ENCODE data around the gene MBNL1.
"Not testable (repeated sequence)": the region's sequence is repeated elsewhere in the genome, so short reads cannot be mapped to it uniquely, and the experiment has no call there.

Gene MBNL1

DNA sequence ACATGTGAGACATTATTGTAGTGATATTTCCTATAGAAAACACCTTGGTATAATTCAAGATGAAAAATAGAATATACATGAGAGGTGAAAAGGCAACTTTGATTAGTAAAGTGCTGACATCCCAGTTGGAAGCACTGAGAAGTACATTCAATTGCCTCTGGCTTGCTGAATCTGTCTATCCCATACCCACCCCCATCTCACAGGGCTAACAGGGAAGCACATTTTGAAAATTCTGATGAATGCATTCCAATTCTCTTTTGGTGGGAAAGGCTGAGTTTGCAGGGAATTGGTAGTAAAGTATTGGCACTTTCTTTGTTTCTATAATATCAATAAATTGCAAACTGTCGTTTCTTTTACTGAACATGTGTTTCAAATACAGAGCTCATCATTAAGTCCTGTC, 122.9 kb downstream of the MBNL1 start:
- H3K27me3 ChIP-seq (ENCODE audit: insufficient read depth, low read depth, severe bottlenecking) = no peaks in the 10 kb centered on the region
- H3K9me3 ChIP-seq (ENCODE audit: severe bottlenecking) = no peaks in the 10 kb centered on the region
- no peaks in the 10 kb centered on the region for H3K36me3 ChIP-seq
- H3K4me3 ChIP-seq (ENCODE audit: low read depth, low read length) = no peak overlapping the region
- no peak overlapping the region for H3K27ac ChIP-seq
- no peak for DNase-seq
- TF ChIP-seq, protein P1, sequence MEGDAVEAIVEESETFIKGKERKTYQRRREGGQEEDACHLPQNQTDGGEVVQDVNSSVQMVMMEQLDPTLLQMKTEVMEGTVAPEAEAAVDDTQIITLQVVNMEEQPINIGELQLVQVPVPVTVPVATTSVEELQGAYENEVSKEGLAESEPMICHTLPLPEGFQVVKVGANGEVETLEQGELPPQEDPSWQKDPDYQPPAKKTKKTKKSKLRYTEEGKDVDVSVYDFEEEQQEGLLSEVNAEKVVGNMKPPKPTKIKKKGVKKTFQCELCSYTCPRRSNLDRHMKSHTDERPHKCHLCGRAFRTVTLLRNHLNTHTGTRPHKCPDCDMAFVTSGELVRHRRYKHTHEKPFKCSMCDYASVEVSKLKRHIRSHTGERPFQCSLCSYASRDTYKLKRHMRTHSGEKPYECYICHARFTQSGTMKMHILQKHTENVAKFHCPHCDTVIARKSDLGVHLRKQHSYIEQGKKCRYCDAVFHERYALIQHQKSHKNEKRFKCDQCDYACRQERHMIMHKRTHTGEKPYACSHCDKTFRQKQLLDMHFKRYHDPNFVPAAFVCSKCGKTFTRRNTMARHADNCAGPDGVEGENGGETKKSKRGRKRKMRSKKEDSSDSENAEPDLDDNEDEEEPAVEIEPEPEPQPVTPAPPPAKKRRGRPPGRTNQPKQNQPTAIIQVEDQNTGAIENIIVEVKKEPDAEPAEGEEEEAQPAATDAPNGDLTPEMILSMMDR (IDR thresholded peaks at IDR 0.05; ENCODE audit: low read depth, low read length) = no peak

DNA sequence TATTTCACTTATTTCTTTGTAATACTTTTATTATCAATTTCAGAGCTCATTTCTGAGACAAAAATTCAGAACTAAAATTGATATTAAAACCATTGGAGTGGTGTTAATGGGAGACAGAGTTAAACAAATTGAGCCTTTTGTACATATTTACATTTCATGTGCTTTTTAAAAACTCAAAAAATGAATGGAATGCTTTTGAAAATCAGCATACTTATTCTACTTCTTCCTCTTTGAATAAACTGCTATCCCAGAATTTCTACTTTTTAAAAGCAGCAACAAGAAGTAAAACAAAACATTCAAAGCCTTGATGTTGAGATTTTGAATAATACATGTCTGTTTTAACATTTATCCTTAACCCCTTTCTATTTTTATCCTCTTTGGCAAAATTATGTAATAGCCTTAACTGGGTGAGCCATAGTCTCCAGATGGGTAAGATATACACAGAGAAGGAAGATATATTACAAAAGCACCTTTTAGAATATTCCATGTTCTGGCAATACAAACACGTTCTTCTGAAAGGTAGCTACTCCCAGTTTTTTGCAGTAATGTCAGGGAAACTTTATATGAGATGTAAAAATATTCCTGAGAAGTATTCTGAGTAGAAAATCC, 123.6 kb downstream of the MBNL1 start:
- DNase-seq = no peak
- no peaks in the 10 kb centered on the region for H3K36me3 ChIP-seq
- TF ChIP-seq, protein P1 (IDR thresholded peaks at IDR 0.05; ENCODE audit: low read depth, low read length) = no peak
- H3K4me3 ChIP-seq (ENCODE audit: low read depth, low read length) = no peak overlapping the region
- no peaks in the 10 kb centered on the region for H3K27me3 ChIP-seq (ENCODE audit: insufficient read depth, low read depth, severe bottlenecking)
- no peak overlapping the region for H3K27ac ChIP-seq
- no peaks in the 10 kb centered on the region for H3K9me3 ChIP-seq (ENCODE audit: severe bottlenecking)

DNA sequence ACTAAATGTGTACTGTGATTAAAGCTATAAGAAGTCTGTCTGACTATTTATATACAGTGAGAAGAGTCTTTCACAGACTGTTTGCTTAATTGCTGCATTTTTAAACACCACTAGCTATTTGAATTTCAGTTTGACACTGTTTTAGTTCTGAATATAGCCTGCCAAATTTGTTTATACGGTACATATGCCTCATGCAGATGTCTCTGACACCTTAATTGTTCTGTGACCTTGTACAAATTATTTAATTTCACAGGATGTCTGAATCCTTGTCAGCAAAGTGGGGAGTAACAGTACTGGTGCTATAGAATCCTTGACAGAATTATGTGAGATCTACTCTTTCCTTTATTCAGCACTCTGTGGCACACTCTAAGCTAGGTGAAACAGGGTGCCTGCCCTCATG, 125.5 kb downstream of the MBNL1 start:
- H3K27me3 ChIP-seq (ENCODE audit: insufficient read depth, low read depth, severe bottlenecking) = no peaks in the 10 kb centered on the region
- no peak for DNase-seq
- H3K9me3 ChIP-seq (ENCODE audit: severe bottlenecking) = no peaks in the 10 kb centered on the region
- no peak overlapping the region for H3K4me3 ChIP-seq (ENCODE audit: low read depth, low read length)
- TF ChIP-seq, protein P1 (IDR thresholded peaks at IDR 0.05; ENCODE audit: low read depth, low read length) = no peak
- H3K27ac ChIP-seq = no peak overlapping the region
- no peaks in the 10 kb centered on the region for H3K36me3 ChIP-seq

DNA sequence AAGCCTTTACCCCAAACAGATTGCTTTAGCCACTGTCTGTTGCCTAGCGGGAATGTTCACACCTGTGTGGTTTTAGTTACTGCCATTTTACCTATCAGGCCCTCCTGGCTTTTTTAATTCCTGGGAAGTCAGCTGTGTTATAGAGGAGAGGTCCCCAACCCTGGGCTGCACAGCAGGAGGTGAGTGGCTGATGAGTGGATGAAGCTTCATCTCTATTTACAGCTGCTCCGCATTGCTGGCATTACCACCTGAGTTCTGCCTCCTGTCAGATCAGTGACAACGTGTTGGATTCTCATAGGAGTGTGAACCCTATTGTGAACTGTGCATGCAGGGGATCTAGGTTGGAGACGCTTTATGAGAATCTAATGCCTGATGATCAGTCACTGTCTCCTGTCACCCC, 127.0 kb downstream of the MBNL1 start:
- Histone ChIP-seq H3K27me3 (ENCODE audit: insufficient read depth, low read depth, severe bottlenecking) (no peaks in the 10 kb centered on the region), H3K9me3 (ENCODE audit: severe bottlenecking) (no peaks in the 10 kb centered on the region), H3K4me3 (ENCODE audit: low read depth, low read length) (no peak overlapping the region), H3K27ac (no peak overlapping the region), H3K36me3 (no peaks in the 10 kb centered on the region)
- TF ChIP-seq, protein P1 (IDR thresholded peaks at IDR 0.05; ENCODE audit: low read depth, low read length) = no peak
- no peak for DNase-seq

DNA sequence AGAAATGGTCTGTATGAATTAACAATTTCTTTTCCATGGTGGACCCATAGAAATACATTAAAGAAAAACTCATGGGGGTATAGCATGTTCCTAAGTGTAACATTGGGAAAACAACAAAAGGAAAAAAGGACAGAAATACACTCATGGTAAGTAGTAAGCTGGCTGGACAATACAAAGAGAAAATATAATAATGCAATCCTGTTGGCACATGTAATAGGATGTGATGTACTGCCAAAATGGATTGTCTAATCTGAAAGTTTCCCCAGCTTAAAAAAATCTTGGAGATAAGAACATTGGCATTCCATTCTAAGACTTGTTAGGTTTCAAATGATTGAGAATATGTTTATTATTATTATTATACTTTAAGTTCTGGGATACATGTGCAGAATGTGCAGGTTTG, 128.1 kb downstream of the MBNL1 start:
- Histone ChIP-seq H3K36me3 (no peaks in the 10 kb centered on the region), H3K27me3 (ENCODE audit: insufficient read depth, low read depth, severe bottlenecking) (no peaks in the 10 kb centered on the region), H3K9me3 (ENCODE audit: severe bottlenecking) (no peaks in the 10 kb centered on the region), H3K4me3 (ENCODE audit: low read depth, low read length) (no peak overlapping the region), H3K27ac (no peak overlapping the region)
- DNase-seq = no peak
- TF ChIP-seq, protein P1 (IDR thresholded peaks at IDR 0.05; ENCODE audit: low read depth, low read length) = no peak

DNA sequence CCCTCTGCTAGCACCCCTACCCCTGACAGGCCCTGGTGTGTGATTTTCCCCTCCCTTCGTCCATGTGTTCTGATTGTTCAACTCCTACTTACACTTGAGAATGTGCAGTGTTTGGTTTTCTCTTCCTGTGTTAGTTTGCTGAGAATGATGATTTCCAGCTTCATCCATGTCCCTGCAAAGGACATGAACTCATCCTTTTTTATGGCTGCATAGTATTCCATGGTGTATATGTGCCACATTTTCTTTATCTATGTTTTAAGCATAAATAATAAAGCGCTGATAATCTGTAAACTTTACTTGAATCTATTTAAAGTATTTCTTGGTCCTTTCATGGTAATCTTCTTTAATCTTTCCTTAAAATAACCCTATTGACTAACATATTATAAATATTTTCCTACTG, 128.6 kb downstream of the MBNL1 start:
- not testable (repeated sequence) for H3K36me3 ChIP-seq

More for the DNA sequence above, 128.6 kb downstream of the MBNL1 start:
- not testable (repeated sequence) for H3K4me3 ChIP-seq (ENCODE audit: low read depth, low read length); H3K27me3 ChIP-seq (ENCODE audit: insufficient read depth, low read depth, severe bottlenecking); H3K27ac ChIP-seq; H3K9me3 ChIP-seq (ENCODE audit: severe bottlenecking); DNase-seq

Data from WERI-Rb-1 (cell line).